GM21360 (cell line): ENCODE measurements around the gene TMEM207.

Source experiments
- ATAC-seq: cut with Tn5 transposase; IDR thresholded peaks from one replicate; pipeline ENCODE4 v1.9.1; 2021; ENCODE audit warnings: mild to moderate bottlenecking, moderate library complexity; ENCODE audit not compliant: unreplicated experiment

The TMEM207 gene

DNA sequence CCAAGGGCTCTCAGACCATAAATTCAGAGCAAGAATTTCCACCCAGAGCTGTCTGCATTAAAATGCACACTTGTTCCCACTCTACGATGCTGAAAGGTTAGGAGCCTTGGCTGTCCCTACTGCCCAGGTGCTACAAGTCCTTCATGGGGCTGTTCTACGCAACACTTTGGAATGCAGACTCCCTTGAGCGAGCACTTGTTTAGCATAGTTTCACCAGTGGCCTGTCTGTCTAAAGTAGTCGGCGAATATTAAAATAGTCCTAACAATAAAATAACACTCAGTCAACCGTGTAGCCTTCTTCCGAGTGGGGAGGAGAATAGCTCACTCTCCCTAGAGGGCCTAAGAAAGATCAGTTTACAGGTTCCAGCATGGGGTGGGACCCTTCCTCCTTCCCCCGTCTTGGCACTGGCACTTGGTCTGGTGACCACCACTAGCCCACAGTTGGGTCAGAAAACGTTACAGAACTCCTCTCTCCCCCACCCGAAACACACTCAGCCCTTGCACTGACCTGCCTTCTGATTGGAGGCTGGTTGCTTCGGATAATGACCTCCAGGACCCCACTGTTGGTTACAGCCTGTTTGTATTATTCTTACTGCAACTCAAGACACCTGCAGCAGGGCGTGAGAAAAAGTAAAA, 62.0 kb downstream of the TMEM207 start, which contains the start of gene CLDN16:
CLDN16 (plus strand) TSS at position 586 of the 636 bp plus-strand sequence. CDS start 167 bp downstream, outside the sequence.
- no peak for ATAC-seq

GRCh38 chr3:190385731-190386688, 63.7 kb downstream of the TMEM207 start:
- ATAC-seq: no peak

DNA sequence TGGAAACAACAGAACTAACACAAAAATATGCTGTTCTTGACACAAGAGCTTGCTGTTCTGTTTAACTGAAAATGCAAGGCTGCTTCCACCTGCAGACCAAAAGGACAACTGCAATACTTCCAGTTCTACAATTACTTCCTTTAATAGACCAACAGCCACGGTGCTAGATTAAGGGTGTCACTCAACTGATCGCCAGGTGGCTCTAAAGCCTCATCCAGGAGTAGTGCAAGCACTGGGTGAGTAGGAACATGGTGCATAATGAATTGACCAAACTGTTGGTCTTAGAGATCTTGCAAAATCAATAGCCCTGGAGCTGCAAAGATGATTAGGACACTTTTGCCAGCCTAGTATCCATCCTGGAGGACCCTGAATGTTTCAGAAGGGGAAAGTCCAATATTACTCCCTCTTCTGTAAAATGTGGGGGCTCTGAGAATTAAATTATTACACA, 65.4 kb downstream of the TMEM207 start:
- ATAC-seq: peak; percentile 97

DNA sequence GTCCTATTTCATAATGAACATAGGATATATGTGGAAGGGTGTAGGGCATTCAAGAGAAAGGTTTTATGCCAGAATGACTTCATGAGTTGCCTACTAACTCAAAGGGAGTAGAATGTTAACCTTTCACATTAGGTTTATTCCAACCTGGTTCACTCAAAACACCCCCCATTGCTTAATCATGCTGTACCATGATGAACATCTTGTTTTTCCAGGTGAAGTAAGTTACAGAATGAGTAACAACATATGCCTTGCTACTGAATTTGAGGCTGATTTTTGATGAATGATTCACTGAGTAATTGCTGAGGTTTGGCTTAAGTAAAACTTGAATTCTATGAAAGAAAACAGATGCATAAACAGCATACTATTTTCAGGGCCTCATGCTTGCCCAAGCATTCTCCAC, 67.6 kb downstream of the TMEM207 start:
- ATAC-seq: no peak

DNA sequence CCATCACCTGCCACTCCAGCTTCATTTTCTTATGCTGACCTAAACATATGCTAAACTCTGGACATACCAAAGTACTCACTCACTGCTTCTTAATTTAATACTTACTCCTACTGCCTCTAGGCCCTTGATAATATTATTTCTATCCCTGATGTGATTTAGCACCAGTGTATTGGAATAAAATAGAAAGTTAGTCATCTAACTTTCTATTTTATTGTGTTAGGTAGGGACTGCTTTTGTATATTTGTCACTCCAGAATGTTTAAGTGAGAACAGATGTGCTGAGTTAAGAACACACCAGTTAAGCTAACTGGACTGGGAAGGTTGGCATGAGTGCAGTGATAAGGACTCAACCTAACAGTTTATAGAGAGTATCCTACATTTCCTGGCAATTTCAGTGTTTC, 68.3 kb downstream of the TMEM207 start:
- ATAC-seq: no peak

DNA sequence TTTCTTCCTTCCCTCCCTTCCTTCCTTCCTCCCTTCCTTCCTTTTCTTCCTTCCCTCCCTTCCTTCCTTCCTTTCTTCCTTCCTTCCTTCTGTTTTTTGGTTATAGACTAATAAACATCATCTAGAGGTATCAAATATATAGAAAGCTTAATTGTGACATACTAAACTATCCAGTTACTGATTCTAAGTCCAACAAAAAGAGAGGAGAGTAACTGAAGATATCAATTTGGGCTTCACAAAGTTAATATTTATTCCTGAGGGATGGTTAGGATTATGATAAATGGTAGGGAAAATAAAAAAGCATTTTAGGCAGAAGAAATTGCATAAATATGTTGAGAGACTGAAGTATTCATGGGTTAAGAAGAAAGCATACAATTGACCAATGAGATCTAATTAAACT, 69.5 kb downstream of the TMEM207 start:
- no peak for ATAC-seq
